Activated CD8-positive, alpha-beta memory T cell treated with anti-CD3 and anti-CD28 coated beads for 48 hours (primary cell): ENCODE measurements around the gene GBP7.
"Not testable (repeated sequence)": the region's sequence is repeated elsewhere in the genome, so short reads cannot be mapped to it uniquely, and the experiment has no call there.

Experiments used
- DNase-seq, 3 experiments: peaks; one replicate each; pipeline ENCODE4 v3.0.0-alpha.2; 2020; ENCODE audit warnings: low read depth in 2 of 3, low spot score in 2 of 3

The GBP7 gene, protein sequence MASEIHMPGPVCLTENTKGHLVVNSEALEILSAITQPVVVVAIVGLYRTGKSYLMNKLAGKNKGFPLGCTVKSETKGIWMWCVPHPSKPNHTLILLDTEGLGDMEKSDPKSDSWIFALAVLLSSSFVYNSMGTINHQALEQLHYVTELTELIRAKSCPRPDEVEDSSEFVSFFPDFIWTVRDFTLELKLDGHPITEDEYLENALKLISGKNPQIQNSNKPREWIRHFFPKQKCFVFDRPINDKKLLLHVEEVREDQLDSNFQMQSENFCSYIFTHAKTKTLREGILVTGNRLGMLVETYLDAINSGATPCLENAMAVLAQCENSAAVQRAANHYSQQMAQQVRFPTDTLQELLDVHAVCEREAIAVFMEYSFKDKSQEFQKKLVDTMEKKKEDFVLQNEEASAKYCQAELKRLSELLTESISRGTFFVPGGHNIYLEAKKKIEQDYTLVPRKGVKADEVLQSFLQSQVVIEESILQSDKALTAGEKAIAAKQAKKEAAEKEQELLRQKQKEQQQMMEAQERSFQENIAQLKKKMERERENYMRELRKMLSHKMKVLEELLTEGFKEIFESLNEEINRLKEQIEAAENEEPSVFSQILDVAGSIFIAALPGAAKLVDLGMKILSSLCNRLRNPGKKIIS

GRCh38 chr1:89175601-89176256, at the start of gene GBP7:
GBP7 (minus strand) TSS chr1:89176003; CDS start chr1:89171935, 4,068 bp downstream.
- DNase-seq = no peak

DNA sequence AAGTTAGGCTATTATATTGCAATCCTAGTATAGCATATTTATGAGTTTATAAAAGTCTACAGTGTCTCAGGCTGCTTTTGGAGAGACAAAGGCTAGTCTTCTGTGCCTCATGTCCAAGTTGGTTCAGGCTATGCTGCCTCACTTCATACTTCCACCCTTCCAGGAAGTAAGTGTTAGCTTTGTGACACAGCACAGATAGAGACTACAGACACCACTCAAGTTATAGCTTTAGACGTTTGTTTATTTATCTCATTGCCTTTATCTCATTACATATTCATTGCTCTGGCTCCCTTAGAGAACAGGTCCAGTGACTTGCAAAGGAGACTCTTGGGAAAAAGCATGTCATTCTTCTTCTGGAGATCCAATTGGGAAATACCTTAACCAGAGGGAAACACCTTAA, 45.5 kb upstream of the GBP7 start:
- DNase-seq = no peak

- not testable (repeated sequence) for DNase-seq
These were observed 44.0 kb upstream of the GBP7 start for GRCh38 chr1:89219851-89220250.

DNA sequence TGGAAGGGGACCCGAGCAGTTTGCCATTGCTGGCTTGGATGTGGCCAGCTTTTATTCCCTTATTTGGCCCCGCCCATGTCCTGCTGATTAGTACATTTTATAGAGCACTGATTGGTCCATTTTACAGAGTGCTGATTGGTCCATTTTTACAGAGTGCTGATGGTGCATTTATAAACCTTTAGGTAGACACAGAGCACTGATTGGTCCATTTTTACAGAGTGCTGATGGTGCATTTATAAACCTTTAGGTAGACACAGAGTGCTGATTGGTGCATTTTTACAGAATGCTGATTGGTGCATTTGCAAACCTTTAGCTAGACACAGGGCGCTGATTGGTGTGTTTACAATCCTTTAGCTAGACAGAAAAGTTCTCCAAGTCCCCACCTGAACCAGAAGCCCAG, 43.1 kb upstream of the GBP7 start:
- not testable (repeated sequence) for DNase-seq

DNA sequence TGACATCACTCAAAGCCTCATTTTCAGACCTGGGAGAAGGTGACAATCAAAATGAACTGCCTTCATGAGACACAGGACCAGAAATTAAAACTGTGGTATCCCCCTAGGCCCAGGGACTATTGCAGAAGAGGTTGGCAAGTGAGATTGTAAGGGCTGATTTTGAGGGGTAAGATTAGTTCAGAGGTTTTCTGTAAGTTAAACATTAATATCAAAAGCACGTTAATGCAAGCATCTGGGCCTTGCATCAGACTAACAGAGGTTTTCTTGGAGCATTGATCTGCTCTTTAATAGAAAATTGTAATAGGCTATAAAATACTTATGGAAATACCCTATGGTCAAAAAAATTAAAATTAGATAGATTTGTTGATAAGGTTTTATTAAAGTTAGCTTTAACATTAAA, 37.5 kb upstream of the GBP7 start:
- no peak for DNase-seq

- DNase-seq = no peak
These were observed 35.3 kb upstream of the GBP7 start for GRCh38 chr1:89211035-89211634.

DNA sequence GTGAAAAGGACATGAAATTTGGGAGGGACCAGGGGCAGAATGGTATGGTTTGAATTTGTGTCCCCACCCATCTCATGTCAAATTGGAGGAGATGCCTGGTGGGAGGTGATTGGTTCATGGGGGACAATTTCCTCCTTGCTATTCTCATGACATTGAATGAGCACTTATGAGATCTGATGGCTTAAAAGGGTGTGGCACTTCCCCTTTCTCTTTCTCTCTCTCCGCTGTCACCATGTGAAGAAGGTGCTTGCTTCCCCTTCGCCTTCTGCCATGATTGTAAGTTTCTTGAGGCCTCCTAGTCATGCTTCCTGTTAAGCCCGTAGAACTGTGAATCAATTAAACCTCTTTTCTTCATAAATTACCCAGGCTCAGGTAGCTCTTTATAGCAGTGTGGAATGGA, 30.6 kb upstream of the GBP7 start:
- DNase-seq = no peak

DNA sequence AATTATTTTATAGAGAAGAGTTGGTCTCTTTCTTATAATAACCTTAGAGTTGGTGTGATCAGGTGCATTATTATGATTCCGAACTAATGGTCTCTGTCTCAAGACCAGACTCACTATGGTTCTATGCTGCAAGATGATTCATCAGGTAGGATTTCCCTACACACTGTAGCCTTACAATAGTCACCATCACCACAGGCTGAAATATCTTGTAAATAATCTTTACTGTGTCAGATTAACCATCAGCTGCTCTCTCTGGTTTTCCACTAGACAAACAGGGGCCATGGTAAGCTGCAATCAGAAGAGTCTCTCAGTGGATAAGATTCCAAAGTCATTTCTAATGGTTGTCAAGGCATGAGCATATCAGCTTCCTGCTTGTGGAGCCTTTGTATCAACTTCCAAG, 27.4 kb upstream of the GBP7 start:
- DNase-seq = no peak

DNA sequence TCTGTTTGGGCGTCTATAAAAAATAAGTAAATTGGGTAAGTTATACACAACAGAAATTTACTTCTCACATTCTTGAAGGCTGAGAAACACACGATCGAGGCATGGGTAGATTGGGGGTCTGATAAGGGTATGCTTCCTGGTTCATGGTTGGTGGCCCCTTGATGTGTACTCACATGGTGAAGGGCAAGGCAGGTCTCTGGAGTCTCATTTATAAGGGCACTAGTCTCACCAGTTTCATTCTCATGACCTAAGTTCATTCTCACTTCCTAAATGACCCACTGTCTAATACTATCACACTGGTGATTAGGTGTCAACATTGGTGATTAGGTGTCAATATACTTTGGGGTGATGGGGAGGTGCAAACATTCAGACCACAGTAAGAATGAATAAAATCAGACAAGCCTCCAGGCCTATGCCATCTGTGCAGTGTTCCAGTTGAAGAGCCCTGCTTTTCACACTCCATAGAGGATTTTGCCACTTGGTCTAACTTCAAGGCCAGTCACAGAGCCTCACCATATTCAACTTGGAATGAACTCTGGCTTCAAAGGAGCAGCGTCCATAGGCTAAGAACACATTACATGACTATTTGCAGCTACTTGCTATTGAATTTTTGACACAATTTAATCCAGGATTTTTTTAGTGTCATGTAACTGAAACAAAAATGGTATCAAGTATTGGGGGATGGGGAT, 25.4 kb upstream of the GBP7 start:
- no peak for DNase-seq

DNA sequence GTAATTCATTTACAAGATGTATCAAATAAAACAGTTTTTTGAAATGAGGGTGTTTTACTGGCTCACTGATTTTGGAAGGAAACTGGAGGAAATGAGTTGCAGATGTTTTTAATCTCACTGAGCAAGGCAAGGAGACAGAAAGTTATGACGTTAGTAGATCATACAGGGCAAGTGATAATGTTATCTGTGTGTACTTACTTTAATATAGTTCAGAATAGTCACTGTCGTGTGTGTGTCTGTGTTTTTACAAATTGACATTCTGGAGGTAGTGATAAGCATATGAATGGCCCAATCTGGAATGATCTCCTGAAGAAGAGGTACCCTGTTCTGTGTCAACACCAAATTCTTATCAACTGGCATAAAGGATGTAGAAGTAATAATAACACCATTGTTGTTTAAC, 24.9 kb upstream of the GBP7 start:
- DNase-seq = no peak

- no peak for DNase-seq
These were observed 23.8 kb upstream of the GBP7 start for GRCh38 chr1:89199525-89200031.

DNA sequence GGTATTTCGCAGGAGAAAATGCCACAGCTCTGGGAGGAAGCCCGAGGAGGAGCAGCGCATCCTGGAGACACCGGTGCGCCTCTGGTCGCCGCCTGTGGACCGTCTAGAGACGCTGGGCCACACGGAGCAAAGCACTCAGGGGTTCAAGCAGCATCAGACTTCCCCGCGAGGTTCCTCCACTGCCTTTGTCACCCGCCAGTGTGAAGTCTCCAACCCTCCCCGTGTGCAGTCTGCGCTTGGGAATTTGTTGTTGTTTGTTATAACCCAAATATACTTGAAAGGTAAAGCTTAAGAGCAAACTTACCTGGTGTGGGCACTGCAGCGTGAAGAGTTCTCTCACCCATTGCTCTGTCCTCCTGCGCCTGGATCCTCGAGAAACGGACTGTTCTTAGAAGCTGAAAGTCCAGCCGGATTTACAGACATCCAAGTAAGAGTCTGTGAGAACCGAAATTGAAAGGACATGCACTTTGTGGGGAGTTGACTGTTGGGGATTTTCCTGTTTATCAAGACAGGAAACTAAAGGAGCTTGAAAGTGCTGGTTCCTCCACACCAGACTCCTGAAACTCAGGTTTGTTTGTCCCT, 22.8 kb upstream of the GBP7 start, which contains the start of gene GBP4:
GBP4 (minus strand) TSS at position 452 of the 582 bp plus-strand sequence; CDS start at position 344, 108 bp downstream.
- peak in 2 of 3 experiments; percentile 14 to 15 for DNase-seq

DNA sequence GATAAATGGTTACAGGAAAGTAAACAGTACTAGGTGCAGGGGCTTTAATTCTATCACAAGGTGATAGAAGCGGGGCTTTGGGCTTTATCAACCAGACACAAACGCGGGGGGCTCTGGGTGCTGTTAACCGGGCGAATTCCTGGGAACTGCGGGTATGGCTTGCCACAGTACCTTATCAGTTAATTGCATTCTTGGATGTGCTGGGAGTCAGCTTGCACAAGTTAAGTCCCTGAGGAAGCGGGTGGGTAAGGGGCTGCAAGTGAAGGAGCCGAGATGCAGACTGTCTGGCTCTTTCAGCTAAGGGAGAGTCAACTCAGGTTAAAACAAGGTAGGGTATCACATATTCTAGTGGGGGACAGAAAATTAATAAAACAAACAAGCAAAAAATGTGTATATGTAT, 22.3 kb upstream of the GBP7 start:
- no peak for DNase-seq

DNA sequence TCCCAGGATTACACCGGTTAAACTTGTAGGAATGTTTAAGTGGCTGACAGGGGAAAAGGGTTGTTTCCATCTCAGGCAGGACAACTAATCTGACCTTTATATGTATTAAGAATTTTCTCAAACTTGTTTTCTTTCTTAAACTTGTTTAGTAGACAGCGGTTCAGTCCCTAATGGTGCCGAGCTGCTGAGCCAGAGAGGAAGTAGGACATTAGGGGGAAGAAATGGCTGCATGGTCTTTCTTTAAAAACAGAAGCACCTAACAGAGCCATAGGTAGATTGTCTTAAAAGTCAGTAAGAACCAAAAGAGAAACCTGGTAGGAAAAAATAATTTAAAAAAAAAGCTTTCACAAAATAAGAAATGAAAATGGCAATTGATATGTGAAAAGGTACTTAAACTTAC, 19.7 kb upstream of the GBP7 start:
- no peak for DNase-seq

- DNase-seq = no peak
These were observed 15.5 kb upstream of the GBP7 start for GRCh38 chr1:89191314-89191713.

GRCh38 chr1:89190017-89190416, 14.2 kb upstream of the GBP7 start:
- DNase-seq = no peak

- no peak for DNase-seq
These were observed 3.5 kb upstream of the GBP7 start for GRCh38 chr1:89179343-89179742.

DNA sequence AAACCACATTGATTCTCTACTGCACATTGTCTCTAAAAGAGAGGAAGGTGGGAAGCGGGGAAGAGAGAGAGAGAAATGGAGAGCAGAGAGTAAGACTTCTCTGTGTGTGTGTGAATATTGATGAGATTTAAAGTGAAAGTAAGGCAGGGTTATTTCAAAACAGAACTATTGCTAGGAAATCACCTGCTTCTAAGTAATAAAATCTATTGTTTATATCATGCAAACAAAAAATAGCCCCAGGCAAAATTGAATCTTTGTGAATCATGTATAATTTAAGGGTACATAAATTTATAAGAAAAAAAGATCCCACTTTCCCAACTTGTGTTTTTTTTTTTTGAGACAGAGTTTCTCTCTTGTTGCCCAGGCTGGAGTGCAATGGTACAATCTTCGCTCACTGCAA, 1.2 kb upstream of the GBP7 start:
- no peak for DNase-seq

GRCh38 chr1:89174491-89174890, 1.3 kb downstream of the GBP7 start:
- no peak for DNase-seq

DNA sequence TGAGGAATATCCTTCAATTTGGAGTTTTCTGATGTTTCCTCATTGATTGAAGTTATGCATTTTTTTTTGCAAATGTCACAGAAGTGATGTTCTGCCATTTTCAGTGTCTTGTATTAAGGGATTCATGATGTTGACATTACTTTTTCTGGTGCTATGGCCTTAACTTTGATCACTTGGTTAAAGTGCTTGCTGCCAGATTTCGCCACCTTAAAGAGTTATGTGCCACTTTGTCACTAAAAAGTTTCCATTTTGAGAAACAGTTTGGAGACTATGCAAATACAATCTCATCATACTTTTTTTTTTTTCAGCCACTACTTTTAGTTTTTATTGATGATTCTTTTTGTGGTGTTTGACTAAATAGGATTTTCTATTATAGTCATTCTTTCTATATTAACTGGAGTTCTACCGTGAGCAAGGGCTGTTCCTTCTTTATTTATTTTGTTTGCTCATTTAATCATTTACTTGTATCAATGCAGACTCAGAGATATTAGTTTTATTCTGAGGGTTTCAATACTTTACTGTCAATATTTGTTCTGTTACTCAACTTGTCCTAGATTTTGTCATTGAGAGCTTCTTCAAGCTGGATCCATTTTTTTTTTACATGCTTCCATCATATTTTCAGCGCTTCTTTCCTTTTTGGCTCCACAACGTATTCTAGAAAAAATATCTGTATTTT, 3.2 kb downstream of the GBP7 start:
- DNase-seq = no peak
